Lower lobe of right lung (tissue), 2 donors: ENCODE results near the gene PCDH9. TPM values are rescaled to one million over a fixed set of nuclear protein-coding genes. Genes with fewer than 3 reads are reported as not detected.

Experiments used
- ATAC-seq, 2 donors: fragments of 200-7000 bp; cut with Tn5 transposase; one replicate each; pipeline ENCODE4 v1.9.1; 2020 to 2022; ENCODE audit warnings: mild to moderate bottlenecking in 2 of 2, moderate library complexity in 2 of 2
- DNase-seq: peaks from one replicate; pipeline ENCODE4 v3.0.0-alpha.2; 2020
- H3K27ac ChIP-seq: fragments of 200-600 bp; one replicate; pipeline ENCODE4 v1.8.0; 2022
- H3K27me3 ChIP-seq: fragments of 200-600 bp; one replicate; pipeline ENCODE4 v1.8.0; 2022; ENCODE audit warnings: low read depth
- H3K36me3 ChIP-seq: fragments of 200-600 bp; one replicate; pipeline ENCODE4 v1.8.0; 2022; ENCODE audit warnings: mild to moderate bottlenecking
- H3K4me1 ChIP-seq: fragments of 200-600 bp; one replicate; pipeline ENCODE4 v1.8.0; 2022
- H3K4me3 ChIP-seq: fragments of 200-600 bp; one replicate; pipeline ENCODE4 v1.8.0; 2022; ENCODE audit warnings: mild to moderate bottlenecking
- H3K9me3 ChIP-seq: fragments of 200-600 bp; one replicate; pipeline ENCODE4 v1.8.0; 2022
- intact Hi-C: fragments of 100-400 bp; cut with DNase I; formaldehyde crosslinking; loops from one replicate; pipeline ENCODE4 v1.11.0; 2022
- total RNA-seq: library from RNA; stranded (reverse); fragmentation: NEBNext Ultra II Directional; extraction: Animal tissue kit (Norgen Biotek cat#: 25700); gene quantifications from one replicate; pipeline ENCODE4 v1.2.1, GENCODE V29; 2021
- TF ChIP-seq, protein P1 (sequence below): fragments of 200-600 bp; IDR thresholded peaks from one replicate; pipeline ENCODE4 v1.8.0; 2022; ENCODE audit warnings: antibody characterized with exemption, mild to moderate bottlenecking
- donor health status: DM: no; HTN: yes; CAD: no; lungs with severe emphysema.

Gene PCDH9
- total RNA-seq, 1 donor from 2014 or later, result 8.9 TPM

GRCh38 chr13:66506051-66506777 lies 723.9 kb downstream of the PCDH9 start:
- Histone ChIP-seq H3K4me3 (no peak overlapping the region), H3K4me1 (no peaks in the 10 kb centered on the region), H3K36me3 (no peaks in the 10 kb centered on the region), H3K27ac (no peak overlapping the region), H3K27me3 (no peaks in the 10 kb centered on the region), H3K9me3 (no peaks in the 10 kb centered on the region)
- DNase-seq (no peak), ATAC-seq (no peak)
- intact Hi-C loops, result no loop called here
- TF ChIP-seq, protein P1, sequence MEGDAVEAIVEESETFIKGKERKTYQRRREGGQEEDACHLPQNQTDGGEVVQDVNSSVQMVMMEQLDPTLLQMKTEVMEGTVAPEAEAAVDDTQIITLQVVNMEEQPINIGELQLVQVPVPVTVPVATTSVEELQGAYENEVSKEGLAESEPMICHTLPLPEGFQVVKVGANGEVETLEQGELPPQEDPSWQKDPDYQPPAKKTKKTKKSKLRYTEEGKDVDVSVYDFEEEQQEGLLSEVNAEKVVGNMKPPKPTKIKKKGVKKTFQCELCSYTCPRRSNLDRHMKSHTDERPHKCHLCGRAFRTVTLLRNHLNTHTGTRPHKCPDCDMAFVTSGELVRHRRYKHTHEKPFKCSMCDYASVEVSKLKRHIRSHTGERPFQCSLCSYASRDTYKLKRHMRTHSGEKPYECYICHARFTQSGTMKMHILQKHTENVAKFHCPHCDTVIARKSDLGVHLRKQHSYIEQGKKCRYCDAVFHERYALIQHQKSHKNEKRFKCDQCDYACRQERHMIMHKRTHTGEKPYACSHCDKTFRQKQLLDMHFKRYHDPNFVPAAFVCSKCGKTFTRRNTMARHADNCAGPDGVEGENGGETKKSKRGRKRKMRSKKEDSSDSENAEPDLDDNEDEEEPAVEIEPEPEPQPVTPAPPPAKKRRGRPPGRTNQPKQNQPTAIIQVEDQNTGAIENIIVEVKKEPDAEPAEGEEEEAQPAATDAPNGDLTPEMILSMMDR, result no peak

DNA sequence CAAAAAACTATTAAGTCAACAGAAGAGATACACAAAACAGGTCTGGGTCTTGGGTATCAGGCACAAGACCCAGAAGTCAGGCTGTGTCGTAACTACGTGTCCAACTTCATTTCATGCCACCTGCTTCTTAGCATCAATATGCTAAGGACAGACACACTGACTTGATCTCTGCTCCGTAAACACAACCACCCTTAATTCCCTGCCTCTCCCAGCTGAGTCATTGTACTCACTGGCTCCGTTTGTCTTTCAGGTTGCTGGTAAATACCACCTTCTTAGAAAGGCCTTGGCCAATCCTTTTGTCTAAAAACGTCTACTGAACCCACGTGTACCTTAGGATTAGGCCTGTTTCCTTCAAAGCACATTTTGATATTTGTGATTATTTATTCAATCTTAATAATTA lies 726.2 kb downstream of the PCDH9 start:
- ATAC-seq (no peak), DNase-seq (no peak)
- Histone ChIP-seq H3K36me3 (no peaks in the 10 kb centered on the region), H3K4me1 (no peaks in the 10 kb centered on the region), H3K4me3 (no peak overlapping the region), H3K9me3 (no peaks in the 10 kb centered on the region), H3K27me3 (no peaks in the 10 kb centered on the region), H3K27ac (no peak overlapping the region)
- TF ChIP-seq, protein P1, result no peak
- intact Hi-C loops, result no loop called here

DNA sequence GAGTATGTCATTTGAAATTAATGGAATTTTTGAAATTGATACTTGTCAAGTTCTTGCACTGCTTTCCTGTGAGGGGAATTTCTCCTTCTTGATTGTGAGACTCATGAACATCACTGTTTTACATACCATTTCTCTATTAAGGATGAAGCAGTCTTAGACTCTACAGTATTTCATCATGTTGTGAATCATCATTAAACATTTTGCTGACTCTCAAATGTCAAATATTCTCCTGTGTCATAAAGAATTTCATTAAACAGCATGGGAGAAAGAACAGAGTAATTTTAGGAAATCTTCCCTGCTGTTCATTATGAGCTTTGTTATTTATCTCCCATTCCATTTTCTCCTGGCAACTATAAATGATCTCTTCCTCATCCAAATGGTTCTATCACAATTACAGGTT lies 729.0 kb downstream of the PCDH9 start:
- intact Hi-C loops, result no loop called here
- Histone ChIP-seq H3K4me1 (no peaks in the 10 kb centered on the region), H3K27me3 (no peaks in the 10 kb centered on the region), H3K27ac (no peak overlapping the region), H3K4me3 (no peak overlapping the region), H3K36me3 (no peaks in the 10 kb centered on the region), H3K9me3 (no peaks in the 10 kb centered on the region)
- TF ChIP-seq, protein P1, result no peak
- ATAC-seq (no peak), DNase-seq (no peak)

GRCh38 chr13:66492479-66492878 lies 737.7 kb downstream of the PCDH9 start:
- Histone ChIP-seq H3K4me1 (no peaks in the 10 kb centered on the region), H3K9me3 (no peaks in the 10 kb centered on the region), H3K36me3 (no peaks in the 10 kb centered on the region), H3K27me3 (no peaks in the 10 kb centered on the region), H3K27ac (no peak overlapping the region), H3K4me3 (no peak overlapping the region)
- intact Hi-C loops, result no loop called here
- TF ChIP-seq, protein P1, result no peak
- DNase-seq (no peak), ATAC-seq (no peak)

GRCh38 chr13:66491251-66491650 lies 738.9 kb downstream of the PCDH9 start:
- Histone ChIP-seq H3K27me3 (no peaks in the 10 kb centered on the region), H3K27ac (no peak overlapping the region), H3K4me3 (no peak overlapping the region), H3K9me3 (no peaks in the 10 kb centered on the region), H3K36me3 (no peaks in the 10 kb centered on the region), H3K4me1 (no peaks in the 10 kb centered on the region)
- DNase-seq, result no peak
- TF ChIP-seq, protein P1, result no peak
- intact Hi-C loops, result no loop called here
- peak; percentile 49 to 52 for ATAC-seq
